ENCODE results near the gene HERC6. TPM values are rescaled to one million over a fixed set of nuclear protein-coding genes. Genes with fewer than 3 reads are reported as not detected.

HERC6 gene
- total and polyA plus RNA-seq, 9 of the 15 experiments (the other 6 are each of a cell fraction or from before 2014, with no cell fraction given), result 0.01 to 0.68 (median 0.15) TPM

- TF ChIP-seq GTF2B (IDR thresholded peaks at IDR 0.05; ENCODE audit: extremely low read depth, insufficient read length), result no peak
Measured at GRCh38 chr4:88352062-88352740, 26.5 kb upstream of the HERC6 start (continued).

GRCh38 chr4:88353324-88353723, 25.3 kb upstream of the HERC6 start:
- Histone ChIP-seq H2AFZ (ENCODE audit: low read depth, low read length) (no peak overlapping the region), H3K9me1 (ENCODE audit: control insufficient read depth, insufficient read depth, low read length) (no peaks in the 10 kb centered on the region), H3K4me2 (ENCODE audit: insufficient read depth, low read length) (no peak overlapping the region), H3K36me3 (ENCODE audit: control insufficient read depth, insufficient read depth, low read length) (no peaks in the 10 kb centered on the region), H3K79me2 (ENCODE audit: control insufficient read depth, insufficient read depth, low read length) (no peaks in the 10 kb centered on the region), H3K27me3 (ENCODE audit: control insufficient read depth in 2 of 2, insufficient read depth in 2 of 2, low read length in 2 of 2) (no peaks in the 10 kb centered on the region), H3K9me3 (replicated peaks; ENCODE audit: control insufficient read depth, insufficient read depth, low read depth, low read length) (no peaks in the 10 kb centered on the region), H4K20me1 (replicated peaks; ENCODE audit: control insufficient read depth, insufficient read depth, low read length) (no peaks in the 10 kb centered on the region), H3K4me1 (replicated peaks in 1 of 2; ENCODE audit: control insufficient read depth in 2 of 2, insufficient read depth in 2 of 2, low read length in 2 of 2) (no peaks in the 10 kb centered on the region), H3K4me3 (no peak overlapping the region), H3K27ac (ENCODE audit: extremely low read depth, low read depth, low read length) (no peak overlapping the region), H3K9ac (ENCODE audit: insufficient read depth in 1 of 2, low read depth in 2 of 2, low read length in 2 of 2) (no peak overlapping the region)
- POLR2A ChIA-PET, result no interaction called here
- intact Hi-C loops (cut with micrococcal nuclease), result no loop called here
- no TSS peak for BruUV-seq (replicated peaks)
- TF ChIP-seq PHF8 (IDR thresholded peaks at IDR 0.05; ENCODE audit: borderline replicate concordance, low read length) (no peak), SETDB1 (IDR thresholded peaks at IDR 0.05; ENCODE audit: low read length) (no peak), MLX (CRISPR knock-in tag; conservative IDR thresholded peaks at IDR 0.05) (no peak), KDM1A (IDR thresholded peaks at IDR 0.05) (no peak)
- DNase-seq (ENCODE audit: extremely low read depth in 1 of 4, low spot score in 3 of 4) (no peak), FAIRE-seq (no peak), ATAC-seq (no peak)
- CTCF ChIA-PET (ENCODE audit: low intra/inter-chr PET ratio), result no interaction called here
- in situ Hi-C loops (cut with MboI), result no loop called here
